HL-60 (cell line): Measurements from ENCODE around the gene ELMO1.

Experiments
- DNase-seq, 2 experiments: peaks; one replicate each; pipeline ENCODE4 v3.0.0-alpha.2; 2010 to 2020; ENCODE audit warnings: low read depth in 1 of 2, low spot score in 1 of 2
- H3K27ac ChIP-seq: fragments of 250-450 bp; sonication (Bioruptor Pico); replicated peaks from 2 replicates; pipeline ENCODE4 v1.5.1; 2020; ENCODE audit warnings: mild to moderate bottlenecking, moderate library complexity
- H3K27me3 ChIP-seq: fragments of 250-450 bp; sonication (Bioruptor Pico); 2 replicates; pipeline ENCODE4 v1.5.1; 2021; ENCODE audit warnings: mild to moderate bottlenecking, moderate library complexity; ENCODE audit not compliant: insufficient read depth, poor library complexity, severe bottlenecking
- H3K4me3 ChIP-seq: replicated peaks from 2 replicates; pipeline ENCODE4 v1.5.1; 2011; ENCODE audit warnings: mild to moderate bottlenecking, control low read depth, low read length; ENCODE audit not compliant: insufficient read depth
- GABPA ChIP-seq: IDR thresholded peaks from 2 replicates; pipeline ENCODE4 v1.6.1; 2012; ENCODE audit warnings: low read depth
- POLR2AphosphoS5 ChIP-seq: IDR thresholded peaks from 2 replicates; pipeline ENCODE4 v1.6.1; 2012; ENCODE audit warnings: low read depth
- SPI1 ChIP-seq: IDR thresholded peaks from 2 replicates; pipeline ENCODE4 v1.6.1; 2012; ENCODE audit warnings: low read depth, mild to moderate bottlenecking, borderline replicate concordance
- TF ChIP-seq, protein P1 (sequence below): IDR thresholded peaks from one replicate; pipeline ENCODE4 v1.5.1; 2011; ENCODE audit warnings: low read length, control low read depth, inconsistent platforms; ENCODE audit not compliant: insufficient read depth
- TF ChIP-seq, protein P2 (sequence below): IDR thresholded peaks from 2 replicates; pipeline ENCODE4 v1.6.1; 2012; ENCODE audit warnings: low read depth; ENCODE audit not compliant: insufficient replicate concordance

Gene ELMO1

DNA sequence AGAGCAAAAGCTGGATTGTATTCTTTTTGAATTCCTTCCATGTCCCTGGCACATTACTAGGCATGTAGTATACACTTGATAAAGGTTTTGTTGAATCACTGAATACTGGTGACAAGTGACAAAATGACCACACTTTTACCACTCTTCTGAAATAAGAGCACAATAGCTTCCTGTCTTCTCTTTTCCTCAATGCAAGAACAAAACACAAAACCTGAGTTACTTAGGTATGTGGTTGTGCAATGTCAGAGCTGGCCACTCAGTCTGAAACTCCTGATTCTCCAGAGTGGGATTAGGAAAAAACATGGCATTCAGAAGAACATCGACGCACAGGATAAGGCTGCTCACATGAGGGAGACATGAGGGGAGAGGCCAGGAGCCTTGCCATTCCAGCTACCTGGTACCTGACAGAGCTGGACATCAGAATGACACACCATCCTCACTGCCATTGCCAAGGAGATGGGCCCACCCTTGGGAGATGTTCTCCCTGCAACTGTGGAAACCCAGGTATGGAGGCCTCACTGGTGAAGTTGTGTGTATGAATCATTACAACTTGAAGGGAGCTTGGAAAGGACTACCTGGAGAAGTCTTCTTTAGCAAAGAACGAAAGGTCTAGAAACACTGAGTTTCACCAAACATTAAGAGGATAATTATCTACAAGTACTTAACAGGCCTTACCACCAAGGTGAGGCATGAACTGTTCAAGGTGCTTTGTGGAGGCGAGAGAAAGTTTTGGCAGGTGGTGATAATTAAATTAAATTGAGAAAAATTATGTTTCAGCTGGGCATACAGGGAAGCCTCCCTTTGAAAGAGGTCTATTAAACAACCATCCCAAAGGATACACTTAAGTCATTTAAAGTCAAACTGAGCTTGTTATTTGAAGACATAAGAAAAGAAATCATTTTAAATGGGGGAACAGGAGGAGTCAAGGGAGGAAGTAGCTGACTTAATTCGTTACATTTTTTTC is 477.8 kb downstream of the ELMO1 start:
- TF ChIP-seq SPI1, result no peak; the same call in 1 of the 2 replicates
- TF ChIP-seq POLR2AphosphoS5, result no peak
- TF ChIP-seq, protein P1, sequence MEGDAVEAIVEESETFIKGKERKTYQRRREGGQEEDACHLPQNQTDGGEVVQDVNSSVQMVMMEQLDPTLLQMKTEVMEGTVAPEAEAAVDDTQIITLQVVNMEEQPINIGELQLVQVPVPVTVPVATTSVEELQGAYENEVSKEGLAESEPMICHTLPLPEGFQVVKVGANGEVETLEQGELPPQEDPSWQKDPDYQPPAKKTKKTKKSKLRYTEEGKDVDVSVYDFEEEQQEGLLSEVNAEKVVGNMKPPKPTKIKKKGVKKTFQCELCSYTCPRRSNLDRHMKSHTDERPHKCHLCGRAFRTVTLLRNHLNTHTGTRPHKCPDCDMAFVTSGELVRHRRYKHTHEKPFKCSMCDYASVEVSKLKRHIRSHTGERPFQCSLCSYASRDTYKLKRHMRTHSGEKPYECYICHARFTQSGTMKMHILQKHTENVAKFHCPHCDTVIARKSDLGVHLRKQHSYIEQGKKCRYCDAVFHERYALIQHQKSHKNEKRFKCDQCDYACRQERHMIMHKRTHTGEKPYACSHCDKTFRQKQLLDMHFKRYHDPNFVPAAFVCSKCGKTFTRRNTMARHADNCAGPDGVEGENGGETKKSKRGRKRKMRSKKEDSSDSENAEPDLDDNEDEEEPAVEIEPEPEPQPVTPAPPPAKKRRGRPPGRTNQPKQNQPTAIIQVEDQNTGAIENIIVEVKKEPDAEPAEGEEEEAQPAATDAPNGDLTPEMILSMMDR, result no peak
- no peak for TF ChIP-seq GABPA
- TF ChIP-seq, protein P2, sequence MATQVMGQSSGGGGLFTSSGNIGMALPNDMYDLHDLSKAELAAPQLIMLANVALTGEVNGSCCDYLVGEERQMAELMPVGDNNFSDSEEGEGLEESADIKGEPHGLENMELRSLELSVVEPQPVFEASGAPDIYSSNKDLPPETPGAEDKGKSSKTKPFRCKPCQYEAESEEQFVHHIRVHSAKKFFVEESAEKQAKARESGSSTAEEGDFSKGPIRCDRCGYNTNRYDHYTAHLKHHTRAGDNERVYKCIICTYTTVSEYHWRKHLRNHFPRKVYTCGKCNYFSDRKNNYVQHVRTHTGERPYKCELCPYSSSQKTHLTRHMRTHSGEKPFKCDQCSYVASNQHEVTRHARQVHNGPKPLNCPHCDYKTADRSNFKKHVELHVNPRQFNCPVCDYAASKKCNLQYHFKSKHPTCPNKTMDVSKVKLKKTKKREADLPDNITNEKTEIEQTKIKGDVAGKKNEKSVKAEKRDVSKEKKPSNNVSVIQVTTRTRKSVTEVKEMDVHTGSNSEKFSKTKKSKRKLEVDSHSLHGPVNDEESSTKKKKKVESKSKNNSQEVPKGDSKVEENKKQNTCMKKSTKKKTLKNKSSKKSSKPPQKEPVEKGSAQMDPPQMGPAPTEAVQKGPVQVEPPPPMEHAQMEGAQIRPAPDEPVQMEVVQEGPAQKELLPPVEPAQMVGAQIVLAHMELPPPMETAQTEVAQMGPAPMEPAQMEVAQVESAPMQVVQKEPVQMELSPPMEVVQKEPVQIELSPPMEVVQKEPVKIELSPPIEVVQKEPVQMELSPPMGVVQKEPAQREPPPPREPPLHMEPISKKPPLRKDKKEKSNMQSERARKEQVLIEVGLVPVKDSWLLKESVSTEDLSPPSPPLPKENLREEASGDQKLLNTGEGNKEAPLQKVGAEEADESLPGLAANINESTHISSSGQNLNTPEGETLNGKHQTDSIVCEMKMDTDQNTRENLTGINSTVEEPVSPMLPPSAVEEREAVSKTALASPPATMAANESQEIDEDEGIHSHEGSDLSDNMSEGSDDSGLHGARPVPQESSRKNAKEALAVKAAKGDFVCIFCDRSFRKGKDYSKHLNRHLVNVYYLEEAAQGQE, result no peak
- H3K27ac ChIP-seq, result 0 out of 2 replicates have a peak overlapping the region, but pooled peaks have one; percentile 3
- H3K4me3 ChIP-seq, result no peak overlapping the region
- no peak for DNase-seq
- no peaks in the 10 kb centered on the region for H3K27me3 ChIP-seq

DNA sequence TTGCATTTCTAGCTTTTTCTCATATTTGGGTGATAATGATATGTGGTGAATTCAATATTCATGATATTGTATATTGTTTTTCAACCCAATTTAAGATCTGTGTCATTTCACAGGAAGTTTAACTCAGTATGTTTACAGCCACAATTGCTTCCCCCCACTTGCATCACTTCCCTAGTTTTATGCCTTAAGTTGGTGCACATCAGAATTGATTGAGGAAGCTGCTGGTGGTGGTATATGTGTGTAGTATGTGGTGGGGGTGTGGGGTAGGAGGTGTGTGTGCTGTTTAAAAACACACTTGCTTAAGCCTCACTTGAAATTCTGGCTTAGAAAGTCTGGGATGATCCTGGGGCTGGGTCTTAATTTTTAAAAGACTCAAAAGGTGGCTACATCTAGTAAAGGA is 479.3 kb downstream of the ELMO1 start:
- TF ChIP-seq, protein P2, result no peak
- 0 out of 2 replicates have a peak, but pooled peaks have one; percentile 31 for TF ChIP-seq GABPA
- TF ChIP-seq, protein P1, result no peak
- peak; percentile 84 for TF ChIP-seq SPI1
- peak; percentile 43; the same call in 1 of the 2 replicates for TF ChIP-seq POLR2AphosphoS5
- Histone ChIP-seq H3K27ac (no peak overlapping the region), H3K4me3 (no peak overlapping the region), H3K27me3 (no peaks in the 10 kb centered on the region)
- DNase-seq, result peak; percentile 66 to 90

DNA sequence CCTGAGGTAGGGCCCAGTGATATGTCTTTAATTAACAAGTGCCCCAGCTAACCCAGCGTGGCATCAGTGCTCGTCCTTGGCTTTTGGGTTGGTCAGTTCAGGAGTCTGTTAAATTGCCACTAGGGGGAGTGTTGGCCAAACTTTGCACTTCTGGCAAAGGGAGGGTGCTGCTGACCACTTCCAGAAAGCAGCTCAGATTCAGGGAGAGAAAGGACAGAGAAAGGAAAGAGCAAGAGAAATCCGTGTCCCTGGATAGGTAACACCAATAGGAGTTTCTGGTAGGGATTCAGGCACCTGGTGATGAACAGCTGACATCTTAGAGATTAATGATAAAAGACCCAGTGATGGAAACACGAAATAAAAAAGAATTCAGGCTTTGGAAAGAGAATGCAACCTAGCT is 481.3 kb downstream of the ELMO1 start:
- Histone ChIP-seq H3K27ac (no peak overlapping the region), H3K27me3 (no peaks in the 10 kb centered on the region), H3K4me3 (no peak overlapping the region)
- DNase-seq, result peak in 1 of 2 experiments; percentile 31
- TF ChIP-seq GABPA, result no peak
- TF ChIP-seq, protein P1, result peak; percentile 54
